ENCODE results near the gene BZW2. TPM values are rescaled to one million over a fixed set of nuclear protein-coding genes. Genes with fewer than 3 reads are reported as not detected.
A peak's percentile ranks its signal among the peaks of the same experiment; 100 is the strongest.
"Not testable (repeated sequence)": the region's sequence is repeated elsewhere in the genome, so short reads cannot be mapped to it uniquely, and the experiment has no call there.

Gene BZW2
- polyA plus RNA-seq, 12 donors, result 86.8 to 2,729 (median 175) TPM

GRCh38 chr7:16638282-16639280 is 7.4 kb upstream of the BZW2 start:
- peak; percentile 64 for DNase-seq

- no peak for DNase-seq
Measured at GRCh38 chr7:16644157-16644556, 1.8 kb upstream of the BZW2 start.

GRCh38 chr7:16644636-16645592 is 1.1 kb upstream of the BZW2 start:
- no peak for DNase-seq

GRCh38 chr7:16646472-16647072 is 591 bp downstream of the BZW2 start:
- DNase-seq, result no peak

- DNase-seq, result no peak
Measured at GRCh38 chr7:16647435-16647960, 1.5 kb downstream of the BZW2 start.

GRCh38 chr7:16648551-16648950 is 2.6 kb downstream of the BZW2 start:
- DNase-seq, result no peak

GRCh38 chr7:16649196-16649595 is 3.2 kb downstream of the BZW2 start:
- no peak for DNase-seq

- DNase-seq, result no peak
Measured at GRCh38 chr7:16650266-16650665, 4.3 kb downstream of the BZW2 start.

GRCh38 chr7:16651396-16652239 is 5.6 kb downstream of the BZW2 start:
- no peak for DNase-seq

GRCh38 chr7:16652240-16652583 is 6.2 kb downstream of the BZW2 start:
- no peak for DNase-seq

- no peak for DNase-seq
Measured at GRCh38 chr7:16652888-16653287, 6.9 kb downstream of the BZW2 start.

GRCh38 chr7:16655394-16655793 is 9.4 kb downstream of the BZW2 start:
- DNase-seq, result no peak

- DNase-seq, result no peak
Measured at GRCh38 chr7:16656141-16656540, 10.2 kb downstream of the BZW2 start.

- DNase-seq, result no peak
Measured at GRCh38 chr7:16657656-16658279, 11.8 kb downstream of the BZW2 start.

- DNase-seq, result not testable (repeated sequence)
Measured at GRCh38 chr7:16659854-16660497, 14.0 kb downstream of the BZW2 start.

- DNase-seq, result no peak
Measured at GRCh38 chr7:16660702-16661464, 14.9 kb downstream of the BZW2 start.

- no peak for DNase-seq
Measured at GRCh38 chr7:16661924-16662323, 15.9 kb downstream of the BZW2 start.

- no peak for DNase-seq
Measured at GRCh38 chr7:16667355-16667754, 21.4 kb downstream of the BZW2 start.
